ENCODE measurements around the gene MINDY2. TPM values are rescaled to one million over a fixed set of nuclear protein-coding genes. Genes with fewer than 3 reads are reported as not detected.

MINDY2 gene
- total and polyA plus RNA-seq, 9 of the 15 experiments (the other 6 are each of a cell fraction or from before 2014, with no cell fraction given): 2.4 to 15.3 (median 7.2) TPM

DNA sequence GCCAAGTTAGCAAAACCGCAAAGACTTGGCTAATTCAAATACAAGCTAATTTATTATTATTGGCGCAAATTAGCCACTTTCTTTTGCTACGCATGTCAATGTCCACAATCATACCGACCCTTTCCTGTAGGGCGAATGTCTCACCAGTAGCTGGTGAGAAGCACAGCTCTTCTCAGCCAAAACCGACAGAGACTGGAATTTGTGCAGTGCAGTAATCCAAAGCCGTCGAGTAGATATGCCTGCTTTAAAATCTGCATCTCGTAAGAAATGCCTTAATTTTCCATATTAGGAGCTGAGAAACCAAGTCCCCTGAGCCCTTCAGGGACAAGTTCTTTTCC is 614 bp upstream of the MINDY2 start (continued):
- TF ChIP-seq, protein P1, sequence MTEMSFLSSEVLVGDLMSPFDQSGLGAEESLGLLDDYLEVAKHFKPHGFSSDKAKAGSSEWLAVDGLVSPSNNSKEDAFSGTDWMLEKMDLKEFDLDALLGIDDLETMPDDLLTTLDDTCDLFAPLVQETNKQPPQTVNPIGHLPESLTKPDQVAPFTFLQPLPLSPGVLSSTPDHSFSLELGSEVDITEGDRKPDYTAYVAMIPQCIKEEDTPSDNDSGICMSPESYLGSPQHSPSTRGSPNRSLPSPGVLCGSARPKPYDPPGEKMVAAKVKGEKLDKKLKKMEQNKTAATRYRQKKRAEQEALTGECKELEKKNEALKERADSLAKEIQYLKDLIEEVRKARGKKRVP (CRISPR knock-in tag; IDR thresholded peaks at IDR 0.05): peak; percentile 62; the same call in 1 of the 2 replicates
- TF ChIP-seq, protein P2, sequence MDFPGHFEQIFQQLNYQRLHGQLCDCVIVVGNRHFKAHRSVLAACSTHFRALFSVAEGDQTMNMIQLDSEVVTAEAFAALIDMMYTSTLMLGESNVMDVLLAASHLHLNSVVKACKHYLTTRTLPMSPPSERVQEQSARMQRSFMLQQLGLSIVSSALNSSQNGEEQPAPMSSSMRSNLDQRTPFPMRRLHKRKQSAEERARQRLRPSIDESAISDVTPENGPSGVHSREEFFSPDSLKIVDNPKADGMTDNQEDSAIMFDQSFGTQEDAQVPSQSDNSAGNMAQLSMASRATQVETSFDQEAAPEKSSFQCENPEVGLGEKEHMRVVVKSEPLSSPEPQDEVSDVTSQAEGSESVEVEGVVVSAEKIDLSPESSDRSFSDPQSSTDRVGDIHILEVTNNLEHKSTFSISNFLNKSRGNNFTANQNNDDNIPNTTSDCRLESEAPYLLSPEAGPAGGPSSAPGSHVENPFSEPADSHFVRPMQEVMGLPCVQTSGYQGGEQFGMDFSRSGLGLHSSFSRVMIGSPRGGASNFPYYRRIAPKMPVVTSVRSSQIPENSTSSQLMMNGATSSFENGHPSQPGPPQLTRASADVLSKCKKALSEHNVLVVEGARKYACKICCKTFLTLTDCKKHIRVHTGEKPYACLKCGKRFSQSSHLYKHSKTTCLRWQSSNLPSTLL (IDR thresholded peaks at IDR 0.05): no peak
- TF ChIP-seq, protein P3, sequence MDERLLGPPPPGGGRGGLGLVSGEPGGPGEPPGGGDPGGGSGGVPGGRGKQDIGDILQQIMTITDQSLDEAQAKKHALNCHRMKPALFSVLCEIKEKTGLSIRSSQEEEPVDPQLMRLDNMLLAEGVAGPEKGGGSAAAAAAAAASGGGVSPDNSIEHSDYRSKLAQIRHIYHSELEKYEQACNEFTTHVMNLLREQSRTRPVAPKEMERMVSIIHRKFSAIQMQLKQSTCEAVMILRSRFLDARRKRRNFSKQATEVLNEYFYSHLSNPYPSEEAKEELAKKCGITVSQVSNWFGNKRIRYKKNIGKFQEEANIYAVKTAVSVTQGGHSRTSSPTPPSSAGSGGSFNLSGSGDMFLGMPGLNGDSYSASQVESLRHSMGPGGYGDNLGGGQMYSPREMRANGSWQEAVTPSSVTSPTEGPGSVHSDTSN (CRISPR knock-in tag; IDR thresholded peaks at IDR 0.05; ENCODE audit: low read depth): no peak
- TF ChIP-seq, protein P3 (tag; conservative IDR thresholded peaks at IDR 0.05; ENCODE audit: low read depth): no peak
- TF ChIP-seq, protein P4, sequence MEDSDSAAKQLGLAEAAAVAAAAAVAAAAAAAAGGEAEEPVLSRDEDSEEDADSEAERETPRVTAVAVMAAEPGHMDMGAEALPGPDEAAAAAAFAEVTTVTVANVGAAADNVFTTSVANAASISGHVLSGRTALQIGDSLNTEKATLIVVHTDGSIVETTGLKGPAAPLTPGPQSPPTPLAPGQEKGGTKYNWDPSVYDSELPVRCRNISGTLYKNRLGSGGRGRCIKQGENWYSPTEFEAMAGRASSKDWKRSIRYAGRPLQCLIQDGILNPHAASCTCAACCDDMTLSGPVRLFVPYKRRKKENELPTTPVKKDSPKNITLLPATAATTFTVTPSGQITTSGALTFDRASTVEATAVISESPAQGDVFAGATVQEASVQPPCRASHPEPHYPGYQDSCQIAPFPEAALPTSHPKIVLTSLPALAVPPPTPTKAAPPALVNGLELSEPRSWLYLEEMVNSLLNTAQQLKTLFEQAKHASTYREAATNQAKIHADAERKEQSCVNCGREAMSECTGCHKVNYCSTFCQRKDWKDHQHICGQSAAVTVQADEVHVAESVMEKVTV (CRISPR knock-in tag; IDR thresholded peaks at IDR 0.05): no peak
- no peak for TF ChIP-seq FOXJ2 (tag; IDR thresholded peaks at IDR 0.05)
- TF ChIP-seq, protein P5, sequence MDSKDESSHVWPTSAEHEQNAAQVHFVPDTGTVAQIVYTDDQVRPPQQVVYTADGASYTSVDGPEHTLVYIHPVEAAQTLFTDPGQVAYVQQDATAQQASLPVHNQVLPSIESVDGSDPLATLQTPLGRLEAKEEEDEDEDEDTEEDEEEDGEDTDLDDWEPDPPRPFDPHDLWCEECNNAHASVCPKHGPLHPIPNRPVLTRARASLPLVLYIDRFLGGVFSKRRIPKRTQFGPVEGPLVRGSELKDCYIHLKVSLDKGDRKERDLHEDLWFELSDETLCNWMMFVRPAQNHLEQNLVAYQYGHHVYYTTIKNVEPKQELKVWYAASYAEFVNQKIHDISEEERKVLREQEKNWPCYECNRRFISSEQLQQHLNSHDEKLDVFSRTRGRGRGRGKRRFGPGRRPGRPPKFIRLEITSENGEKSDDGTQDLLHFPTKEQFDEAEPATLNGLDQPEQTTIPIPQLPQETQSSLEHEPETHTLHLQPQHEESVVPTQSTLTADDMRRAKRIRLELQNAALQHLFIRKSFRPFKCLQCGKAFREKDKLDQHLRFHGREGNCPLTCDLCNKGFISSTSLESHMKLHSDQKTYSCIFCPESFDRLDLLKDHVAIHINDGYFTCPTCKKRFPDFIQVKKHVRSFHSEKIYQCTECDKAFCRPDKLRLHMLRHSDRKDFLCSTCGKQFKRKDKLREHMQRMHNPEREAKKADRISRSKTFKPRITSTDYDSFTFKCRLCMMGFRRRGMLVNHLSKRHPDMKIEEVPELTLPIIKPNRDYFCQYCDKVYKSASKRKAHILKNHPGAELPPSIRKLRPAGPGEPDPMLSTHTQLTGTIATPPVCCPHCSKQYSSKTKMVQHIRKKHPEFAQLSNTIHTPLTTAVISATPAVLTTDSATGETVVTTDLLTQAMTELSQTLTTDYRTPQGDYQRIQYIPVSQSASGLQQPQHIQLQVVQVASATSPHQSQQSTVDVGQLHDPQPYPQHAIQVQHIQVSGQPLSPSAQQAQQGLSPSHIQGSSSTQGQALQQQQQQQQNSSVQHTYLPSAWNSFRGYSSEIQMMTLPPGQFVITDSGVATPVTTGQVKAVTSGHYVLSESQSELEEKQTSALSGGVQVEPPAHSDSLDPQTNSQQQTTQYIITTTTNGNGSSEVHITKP (IDR thresholded peaks at IDR 0.05; ENCODE audit: partially characterized antibody): peak; percentile 20
- TF ChIP-seq SAFB (IDR thresholded peaks at IDR 0.05; ENCODE audit: borderline replicate concordance, low read depth, low read length): no peak
- TF ChIP-seq LEF1 (IDR thresholded peaks at IDR 0.05): peak; percentile 49
- TF ChIP-seq, protein P6, sequence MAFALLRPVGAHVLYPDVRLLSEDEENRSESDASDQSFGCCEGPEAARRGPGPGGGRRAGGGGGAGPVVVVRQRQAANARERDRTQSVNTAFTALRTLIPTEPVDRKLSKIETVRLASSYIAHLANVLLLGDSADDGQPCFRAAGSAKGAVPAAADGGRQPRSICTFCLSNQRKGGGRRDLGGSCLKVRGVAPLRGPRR (CRISPR knock-in tag; IDR thresholded peaks at IDR 0.05): 0 out of 2 replicates have a peak, but pooled peaks have one; percentile 49
- no peak for TF ChIP-seq CBX8 (IDR thresholded peaks at IDR 0.05; ENCODE audit: borderline replicate concordance, extremely low read depth, low read depth, low read length, poor library complexity, severe bottlenecking)

All from K562 (cell line).